Right atrium auricular region (tissue), 2 donors: ENCODE data around the gene RFTN2. TPM values are rescaled to one million over a fixed set of nuclear protein-coding genes. Genes with fewer than 3 reads are reported as not detected.
"Not testable (repeated sequence)": the region's sequence is repeated elsewhere in the genome, so short reads cannot be mapped to it uniquely, and the experiment has no call there.

Experiments used
- DNase-seq: peaks from one replicate; pipeline ENCODE4 v3.0.0-alpha.2; 2019; ENCODE audit warnings: low spot score
- H3K27ac ChIP-seq, 2 donors: fragments of 200-600 bp; sonication (generic); 1 replicate in 1 of 2; 2 replicates in 1 of 2; pipeline ENCODE4 v1.5.1; 2016 to 2019
- H3K27me3 ChIP-seq, 2 donors: fragments of 200-600 bp; sonication (generic); one replicate each; pipeline versions ENCODE4 v1.5.1 to v1.6.0; 2017 to 2019
- H3K36me3 ChIP-seq: fragments of 200-600 bp; sonication (generic); one replicate; pipeline ENCODE4 v1.5.1; 2016
- H3K4me1 ChIP-seq, 2 donors: fragments of 200-600 bp; sonication (generic); one replicate each; pipeline versions ENCODE4 v1.5.1 to v1.6.0; 2017 to 2019
- H3K4me3 ChIP-seq, 2 donors: fragments of 200-600 bp; sonication (generic); 1 replicate in 1 of 2; 2 replicates in 1 of 2; pipeline ENCODE4 v1.5.1; 2017 to 2019; ENCODE audit warnings: mild to moderate bottlenecking in 1 of 2, moderate library complexity in 1 of 2
- H3K9me3 ChIP-seq, 2 donors: fragments of 200-600 bp; sonication (generic); one replicate each; pipeline ENCODE4 v1.5.1; 2019
- total RNA-seq, 2 donors: library from RNA; depleted of rRNA; stranded (reverse); fragments of >200 nt; gene quantifications; one replicate each; pipeline ENCODE4 v1.1.0, GENCODE V29; 2016
- TF ChIP-seq, protein P1 (sequence below), 2 donors: fragments of 200-600 bp; sonication (generic); IDR thresholded peaks; one replicate each; pipeline ENCODE4 v1.5.1; 2019; ENCODE audit warnings: antibody characterized with exemption in 2 of 2

RFTN2 gene
- total RNA-seq, 2 donors from 2014 or later, result 4.5 to 11.6 TPM

- no peak overlapping the region for H3K27ac ChIP-seq
- H3K36me3 ChIP-seq, result peaks cover 8% of the 10 kb centered on the region
- H3K27me3 ChIP-seq, result no peaks in the 10 kb centered on the region
- no peaks in the 10 kb centered on the region for H3K9me3 ChIP-seq
- no peak overlapping the region for H3K4me3 ChIP-seq
- TF ChIP-seq, protein P1, sequence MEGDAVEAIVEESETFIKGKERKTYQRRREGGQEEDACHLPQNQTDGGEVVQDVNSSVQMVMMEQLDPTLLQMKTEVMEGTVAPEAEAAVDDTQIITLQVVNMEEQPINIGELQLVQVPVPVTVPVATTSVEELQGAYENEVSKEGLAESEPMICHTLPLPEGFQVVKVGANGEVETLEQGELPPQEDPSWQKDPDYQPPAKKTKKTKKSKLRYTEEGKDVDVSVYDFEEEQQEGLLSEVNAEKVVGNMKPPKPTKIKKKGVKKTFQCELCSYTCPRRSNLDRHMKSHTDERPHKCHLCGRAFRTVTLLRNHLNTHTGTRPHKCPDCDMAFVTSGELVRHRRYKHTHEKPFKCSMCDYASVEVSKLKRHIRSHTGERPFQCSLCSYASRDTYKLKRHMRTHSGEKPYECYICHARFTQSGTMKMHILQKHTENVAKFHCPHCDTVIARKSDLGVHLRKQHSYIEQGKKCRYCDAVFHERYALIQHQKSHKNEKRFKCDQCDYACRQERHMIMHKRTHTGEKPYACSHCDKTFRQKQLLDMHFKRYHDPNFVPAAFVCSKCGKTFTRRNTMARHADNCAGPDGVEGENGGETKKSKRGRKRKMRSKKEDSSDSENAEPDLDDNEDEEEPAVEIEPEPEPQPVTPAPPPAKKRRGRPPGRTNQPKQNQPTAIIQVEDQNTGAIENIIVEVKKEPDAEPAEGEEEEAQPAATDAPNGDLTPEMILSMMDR (IDR thresholded peaks at IDR 0.05), result no peak
- peaks cover 0 to 12% of the 10 kb centered on the region in 2 donors for H3K4me1 ChIP-seq
- no peak for DNase-seq
Observed at GRCh38 chr2:197558393-197558792, 117.0 kb downstream of the RFTN2 start.

DNA sequence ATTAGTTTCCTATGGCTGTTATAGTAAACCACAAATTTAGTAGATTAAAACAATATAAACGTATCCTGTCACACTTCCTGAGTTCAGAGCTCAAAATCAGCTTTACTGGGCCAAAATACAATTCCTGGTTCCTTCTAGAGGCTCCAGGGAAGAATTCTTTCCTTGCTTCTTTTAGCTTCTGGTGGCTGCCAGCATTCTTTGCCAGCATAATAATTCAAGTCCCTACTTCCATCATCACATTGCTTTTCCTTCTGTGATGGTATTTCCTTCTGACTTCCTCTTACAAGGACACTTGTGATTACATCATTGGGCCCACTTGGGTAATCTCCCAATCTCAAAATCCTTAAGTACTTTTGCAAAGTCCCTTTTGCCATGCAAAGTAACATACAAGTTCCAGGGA is 118.9 kb downstream of the RFTN2 start:
- Histone ChIP-seq H3K9me3 (no peaks in the 10 kb centered on the region), H3K27ac (no peak overlapping the region), H3K36me3 (peaks cover 21% of the 10 kb centered on the region)

DNA sequence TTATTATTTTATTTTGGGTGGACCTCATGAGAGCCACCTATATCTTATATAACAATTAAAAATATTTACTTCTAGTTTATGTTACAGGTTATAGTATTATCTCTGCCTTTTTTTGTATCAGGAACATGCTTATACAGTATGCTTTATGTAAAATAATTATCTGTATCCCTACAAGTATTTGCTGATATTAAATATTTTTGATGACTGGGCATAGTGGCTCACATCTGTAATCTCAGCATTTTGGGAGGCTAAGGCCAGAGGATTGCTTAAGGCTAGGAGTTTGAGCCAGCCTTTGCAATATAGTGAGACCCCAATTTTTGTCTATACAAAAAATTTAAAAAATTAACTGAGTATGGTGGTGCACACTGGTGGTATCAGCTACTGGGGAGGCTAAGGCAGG is 119.9 kb downstream of the RFTN2 start:
- no peaks in the 10 kb centered on the region for H3K9me3 ChIP-seq
- peaks cover 0 to 12% of the 10 kb centered on the region in 2 donors for H3K4me1 ChIP-seq
- H3K4me3 ChIP-seq, result no peak overlapping the region
- no peak overlapping the region for H3K27ac ChIP-seq
- H3K27me3 ChIP-seq, result no peaks in the 10 kb centered on the region
- H3K36me3 ChIP-seq, result peaks cover 31% of the 10 kb centered on the region
- TF ChIP-seq, protein P1 (IDR thresholded peaks at IDR 0.05), result no peak
- DNase-seq, result no peak

More for the DNA sequence above, 118.9 kb downstream of the RFTN2 start:
- no peak for DNase-seq
- TF ChIP-seq, protein P1 (IDR thresholded peaks at IDR 0.05), result no peak
- Histone ChIP-seq H3K27me3 (no peaks in the 10 kb centered on the region), H3K4me3 (no peak overlapping the region), H3K4me1 (peaks cover 0 to 12% of the 10 kb centered on the region in 2 donors)

GRCh38 chr2:197551260-197551659 is 124.1 kb downstream of the RFTN2 start:
- H3K4me1 ChIP-seq, H3K4me3 ChIP-seq, H3K27me3 ChIP-seq, DNase-seq, H3K27ac ChIP-seq, H3K9me3 ChIP-seq: not testable (repeated sequence)
- H3K36me3 ChIP-seq, result peaks cover 53% of the 10 kb centered on the region

DNA sequence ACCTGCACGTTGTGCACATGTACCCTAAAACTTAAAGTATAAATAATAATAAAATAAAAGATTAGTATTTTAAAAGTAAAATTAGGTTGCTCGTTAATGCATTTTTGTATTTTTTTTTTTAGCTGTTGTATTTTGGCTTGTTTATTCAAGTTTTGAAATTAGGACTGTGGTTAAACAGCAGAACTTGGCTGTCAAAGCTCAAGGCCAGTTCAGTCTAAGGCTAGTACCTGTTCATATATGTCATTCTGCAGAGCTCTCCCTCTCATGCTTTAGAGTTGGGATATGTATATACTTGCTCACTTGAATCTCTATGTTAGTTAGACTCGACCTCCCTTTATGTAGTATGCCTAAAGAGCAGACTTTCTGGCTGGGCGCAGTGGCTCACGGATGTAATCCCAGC is 126.8 kb downstream of the RFTN2 start:
- Histone ChIP-seq H3K4me3 (no peak overlapping the region), H3K4me1 (no peaks in the 10 kb centered on the region), H3K36me3 (peaks cover 59% of the 10 kb centered on the region), H3K27me3 (no peaks in the 10 kb centered on the region), H3K9me3 (no peaks in the 10 kb centered on the region), H3K27ac (no peak overlapping the region)
- TF ChIP-seq, protein P1 (IDR thresholded peaks at IDR 0.05), result no peak
- no peak for DNase-seq

DNA sequence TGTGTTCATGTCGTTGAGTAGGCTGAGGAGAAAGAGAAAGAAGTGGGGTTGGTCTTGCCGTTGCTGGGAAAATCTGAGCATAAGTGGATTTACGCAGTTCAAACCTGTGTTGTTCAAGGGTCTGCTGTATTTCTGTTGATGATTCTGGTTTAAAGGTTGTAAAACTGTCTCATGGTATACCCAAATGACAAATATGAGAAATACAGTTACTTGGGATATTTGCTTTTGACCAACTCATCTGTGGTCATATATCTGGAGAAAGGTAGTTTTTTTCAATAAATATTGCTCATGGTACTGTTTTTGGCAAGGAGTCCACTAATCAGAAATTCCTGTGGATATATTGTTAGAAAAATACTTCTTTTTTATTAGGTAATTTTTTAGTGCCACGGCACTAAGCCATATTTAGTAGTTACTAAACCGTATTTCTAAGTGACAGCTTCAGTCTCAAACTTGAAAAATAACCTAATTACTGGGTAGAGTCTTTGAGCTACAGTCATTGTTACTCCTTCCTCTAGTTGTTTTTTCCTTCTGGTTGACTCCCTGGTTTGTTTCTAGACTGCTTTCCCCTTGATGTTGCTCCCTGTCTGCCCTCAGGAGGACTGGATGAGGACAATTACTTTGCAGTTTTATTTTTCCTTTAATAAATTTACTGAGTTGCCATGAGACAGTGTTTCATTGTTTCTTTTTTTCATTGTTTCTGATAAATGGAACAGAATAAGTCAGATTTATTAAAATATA is 128.1 kb downstream of the RFTN2 start:
- Histone ChIP-seq H3K27me3 (no peaks in the 10 kb centered on the region), H3K27ac (no peak overlapping the region), H3K36me3 (peaks cover 60% of the 10 kb centered on the region), H3K4me1 (no peaks in the 10 kb centered on the region), H3K4me3 (no peak overlapping the region), H3K9me3 (no peaks in the 10 kb centered on the region)
- DNase-seq, result no peak
- TF ChIP-seq, protein P1 (IDR thresholded peaks at IDR 0.05), result no peak
